Trophoblast cell (in vitro differentiated cells and primary cell): ENCODE data around the gene MCRIP2.

Source experiments
- DNase-seq, 2 donors: peaks; one replicate each; pipeline ENCODE4 v3.0.0-alpha.2; 2016
- H2AFZ ChIP-seq: 2 replicates; pipeline ENCODE4 v1.6.1; 2013; ENCODE audit warnings: low read length, moderate library complexity, mild to moderate bottlenecking; ENCODE audit not compliant: insufficient read depth, poor library complexity
- H2AK5ac ChIP-seq: 2 replicates; pipeline ENCODE4 v1.6.1; 2013; ENCODE audit warnings: mild to moderate bottlenecking, low read length
- H2BK120ac ChIP-seq: 2 replicates; pipeline ENCODE4 v1.6.1; 2013; ENCODE audit warnings: low read length, mild to moderate bottlenecking, moderate library complexity; ENCODE audit not compliant: insufficient read depth, poor library complexity
- H2BK12ac ChIP-seq: 2 replicates; pipeline ENCODE4 v1.6.1; 2013; ENCODE audit warnings: mild to moderate bottlenecking, low read length, moderate library complexity
- H2BK5ac ChIP-seq: 2 replicates; pipeline ENCODE4 v1.6.1; 2013; ENCODE audit warnings: low read length, low read depth, moderate library complexity, mild to moderate bottlenecking; ENCODE audit not compliant: poor library complexity
- H3K14ac ChIP-seq: 2 replicates; pipeline ENCODE4 v1.6.1; 2013; ENCODE audit warnings: mild to moderate bottlenecking, low read length
- H3K18ac ChIP-seq: 2 replicates; pipeline ENCODE4 v1.6.1; 2013; ENCODE audit warnings: mild to moderate bottlenecking, low read length
- H3K23ac ChIP-seq: 2 replicates; pipeline ENCODE4 v1.6.1; 2013; ENCODE audit warnings: low read length
- H3K27ac ChIP-seq: 2 replicates; pipeline ENCODE4 v1.5.1; 2013; ENCODE audit warnings: low read depth, mild to moderate bottlenecking, inconsistent platforms, low read length, moderate library complexity
- H3K27me3 ChIP-seq: 2 replicates; pipeline ENCODE4 v1.6.1; 2013; ENCODE audit warnings: inconsistent platforms, mild to moderate bottlenecking, low read length, moderate library complexity; ENCODE audit not compliant: insufficient read depth
- H3K36me3 ChIP-seq, 2 experiments: 1 replicate in 1 of 2; 2 replicates in 1 of 2; pipeline ENCODE4 v1.6.1; 2013; ENCODE audit warnings: low read length in 2 of 2, mild to moderate bottlenecking in 2 of 2, moderate library complexity in 1 of 2; ENCODE audit not compliant: insufficient read depth in 2 of 2, control insufficient read depth in 1 of 2
- H3K4ac ChIP-seq: 2 replicates; pipeline ENCODE4 v1.6.1; 2013; ENCODE audit warnings: low read depth, mild to moderate bottlenecking, low read length, moderate library complexity
- H3K4me1 ChIP-seq, 2 experiments: 1 replicate in 1 of 2; 2 replicates in 1 of 2; pipeline ENCODE4 v1.6.1; 2013; ENCODE audit warnings: low read length in 2 of 2, mild to moderate bottlenecking in 2 of 2, moderate library complexity in 1 of 2; ENCODE audit not compliant: insufficient read depth in 2 of 2, control insufficient read depth in 1 of 2
- H3K4me2 ChIP-seq: 2 replicates; pipeline ENCODE4 v1.6.1; 2013; ENCODE audit warnings: inconsistent platforms, mild to moderate bottlenecking, low read length, moderate library complexity
- H3K4me3 ChIP-seq: 2 replicates; pipeline ENCODE4 v1.5.1; 2013; ENCODE audit warnings: mild to moderate bottlenecking, low read depth, low read length, inconsistent platforms
- H3K79me1 ChIP-seq: one replicate; pipeline ENCODE4 v1.6.1; 2013; ENCODE audit warnings: low read length
- H3K79me2 ChIP-seq: 2 replicates; pipeline ENCODE4 v1.6.1; 2013; ENCODE audit warnings: low read length, mild to moderate bottlenecking; ENCODE audit not compliant: control insufficient read depth, insufficient read depth, poor library complexity
- H3K9ac ChIP-seq: 2 replicates; pipeline ENCODE4 v1.6.1; 2013; ENCODE audit warnings: mild to moderate bottlenecking, low read length
- H3K9me3 ChIP-seq: 2 replicates; pipeline ENCODE4 v1.6.1; 2013; ENCODE audit warnings: low read depth, mild to moderate bottlenecking, control low read depth, inconsistent platforms, low read length; ENCODE audit not compliant: insufficient read depth
- H4K12ac ChIP-seq: 2 replicates; pipeline ENCODE4 v1.6.1; 2013; ENCODE audit warnings: low read depth, mild to moderate bottlenecking, low read length, moderate library complexity
- H4K8ac ChIP-seq: 2 replicates; pipeline ENCODE4 v1.6.1; 2013; ENCODE audit warnings: low read depth, mild to moderate bottlenecking, low read length, moderate library complexity
- H4K91ac ChIP-seq: one replicate; pipeline ENCODE4 v1.6.1; 2013; ENCODE audit warnings: low read depth, mild to moderate bottlenecking, low read length, moderate library complexity
- WGBS: extraction: QIAGEN DNeasy Blood & Tissue Kit; methylation state at CpG from one replicate; pipeline ENCODE4 v1.1.7; 2013; ENCODE audit warnings: missing lambda C conversion rate; ENCODE audit not compliant: insufficient read length, insufficient coverage; ENCODE audit errors: extremely low coverage; 5-methylcytosine and 5-hydroxymethylcytosine counted together

Gene MCRIP2

GRCh38 chr16:674968-675883 lies 33.6 kb downstream of the MCRIP2 start, which contains the start of gene RHBDL1:
RHBDL1 (plus strand) TSS chr16:675671; CDS start chr16:675791, 120 bp downstream.
- Histone ChIP-seq H3K23ac (no peak within 1 kb of the TSS), H3K36me3 (peaks cover 41 to 42% of the 10 kb centered on the region in 2 experiments), H2BK12ac (no peak within 1 kb of the TSS), H3K79me2 (peaks cover 4% of the 10 kb centered on the region), H2AFZ (no peak within 1 kb of the TSS), H3K4me1 (peaks cover 12 to 13% of the 10 kb centered on the region in 2 experiments), H4K91ac (no peak within 1 kb of the TSS), H3K27me3 (peaks cover 3% of the 10 kb centered on the region), H4K12ac (no peak within 1 kb of the TSS), H3K27ac (no peak within 1 kb of the TSS), H3K4me2 (peak within 1 kb of the TSS; percentile 63), H4K8ac (no peak within 1 kb of the TSS), H2BK5ac (no peak within 1 kb of the TSS), H3K9ac (no peak within 1 kb of the TSS), H3K18ac (no peak within 1 kb of the TSS), H2AK5ac (no peak within 1 kb of the TSS), H3K4me3 (peak within 1 kb of the TSS; percentile 50), H3K14ac (peak within 1 kb of the TSS; percentile 15), H3K79me1 (peaks cover 6% of the 10 kb centered on the region), H3K4ac (no peak within 1 kb of the TSS), H3K9me3 (peaks cover 2% of the 10 kb centered on the region), H2BK120ac (no peak within 1 kb of the TSS)
- peak in 1 of 2 donors; percentile 39 for DNase-seq
- no CpG with 5 or more reads among the region's 73 CpGs for WGBS

GRCh38 chr16:675884-676564 lies 34.4 kb downstream of the MCRIP2 start:
- Histone ChIP-seq H3K9ac (no peak overlapping the region), H2BK12ac (no peak overlapping the region), H3K79me1 (peaks cover 8% of the 10 kb centered on the region), H2AFZ (no peak overlapping the region), H3K4ac (no peak overlapping the region), H3K9me3 (peaks cover 2% of the 10 kb centered on the region), H4K8ac (no peak overlapping the region), H3K23ac (no peak overlapping the region), H4K12ac (no peak overlapping the region), H3K27me3 (peaks cover 3% of the 10 kb centered on the region), H3K4me1 (peaks cover 14 to 15% of the 10 kb centered on the region in 2 experiments), H2BK120ac (no peak overlapping the region), H3K4me3 (no peak overlapping the region), H3K79me2 (peaks cover 11% of the 10 kb centered on the region), H3K36me3 (peaks cover 33 to 36% of the 10 kb centered on the region in 2 experiments), H2AK5ac (no peak overlapping the region), H2BK5ac (no peak overlapping the region), H3K18ac (no peak overlapping the region), H4K91ac (no peak overlapping the region), H3K27ac (no peak overlapping the region), H3K14ac (no peak overlapping the region), H3K4me2 (peak overlapping the region; percentile 63)
- WGBS, result no CpG with 5 or more reads among the region's 25 CpGs
- DNase-seq, result no peak

- Histone ChIP-seq H2BK12ac (no peak overlapping the region), H2AFZ (no peak overlapping the region), H3K14ac (no peak overlapping the region), H3K4me2 (no peak overlapping the region), H3K79me2 (peaks cover 15% of the 10 kb centered on the region), H3K18ac (no peak overlapping the region), H3K79me1 (peaks cover 8% of the 10 kb centered on the region), H2AK5ac (no peak overlapping the region), H3K4ac (no peak overlapping the region), H3K4me3 (no peak overlapping the region), H3K27ac (no peak overlapping the region), H2BK5ac (no peak overlapping the region), H3K23ac (no peak overlapping the region), H3K9me3 (peaks cover 2% of the 10 kb centered on the region), H3K27me3 (peaks cover 3% of the 10 kb centered on the region), H3K36me3 (peaks cover 33 to 36% of the 10 kb centered on the region in 2 experiments), H3K4me1 (peaks cover 19 to 20% of the 10 kb centered on the region in 2 experiments), H4K91ac (no peak overlapping the region), H2BK120ac (no peak overlapping the region), H4K8ac (no peak overlapping the region), H4K12ac (no peak overlapping the region), H3K9ac (no peak overlapping the region)
- no CpG with 5 or more reads among the region's 21 CpGs for WGBS
- no peak for DNase-seq
Measured at GRCh38 chr16:676565-676902, 34.9 kb downstream of the MCRIP2 start.

GRCh38 chr16:676913-677312 lies 35.3 kb downstream of the MCRIP2 start:
- Histone ChIP-seq H3K36me3 (peaks cover 33 to 37% of the 10 kb centered on the region in 2 experiments), H3K27ac (no peak overlapping the region), H3K14ac (no peak overlapping the region), H3K4ac (no peak overlapping the region), H3K27me3 (peaks cover 3% of the 10 kb centered on the region), H3K18ac (no peak overlapping the region), H3K4me1 (peaks cover 23 to 24% of the 10 kb centered on the region in 2 experiments), H2BK120ac (no peak overlapping the region), H3K79me1 (peaks cover 8% of the 10 kb centered on the region), H3K79me2 (peaks cover 15% of the 10 kb centered on the region), H3K9me3 (peaks cover 2% of the 10 kb centered on the region), H4K12ac (no peak overlapping the region), H3K9ac (no peak overlapping the region), H4K8ac (no peak overlapping the region), H2BK5ac (no peak overlapping the region), H3K4me2 (no peak overlapping the region), H4K91ac (no peak overlapping the region), H3K23ac (no peak overlapping the region), H2BK12ac (no peak overlapping the region), H2AK5ac (no peak overlapping the region), H2AFZ (no peak overlapping the region), H3K4me3 (peak overlapping the region; percentile 8)
- WGBS, result no CpG with 5 or more reads among the region's 23 CpGs
- peak in 1 of 2 donors; percentile 39 for DNase-seq
